Neutrophil (primary cell): ENCODE data around the gene CRYAA.

ENCODE experiments used
- H3K27ac ChIP-seq: fragments of 200-600 bp; sonication (generic); 2 replicates; pipeline ENCODE4 v1.5.1; 2016; ENCODE audit warnings: mild to moderate bottlenecking, moderate library complexity
- H3K27me3 ChIP-seq: fragments of 200-600 bp; sonication (generic); 2 replicates; pipeline ENCODE4 v1.6.0; 2016; ENCODE audit warnings: mild to moderate bottlenecking
- H3K36me3 ChIP-seq: fragments of 200-600 bp; sonication (generic); 2 replicates; pipeline ENCODE4 v1.5.1; 2017
- H3K4me1 ChIP-seq, 2 experiments: fragments of 200-600 bp in 1 of 2; sonication (generic) in 1 of 2; 1 replicate in 1 of 2; 2 replicates in 1 of 2; pipeline versions ENCODE4 v1.5.1 to v1.6.1; 2013 to 2016; ENCODE audit warnings: low read depth in 1 of 2, low read length in 1 of 2, mild to moderate bottlenecking in 1 of 2, moderate library complexity in 1 of 2; ENCODE audit not compliant: control insufficient read depth in 1 of 2, insufficient read depth in 1 of 2
- H3K4me3 ChIP-seq, 2 experiments: fragments of 200-600 bp in 1 of 2; sonication (generic) in 1 of 2; 1 replicate in 1 of 2; 2 replicates in 1 of 2; pipeline ENCODE4 v1.5.1; 2013 to 2016; ENCODE audit warnings: low read depth in 1 of 2, low read length in 1 of 2, mild to moderate bottlenecking in 1 of 2, moderate library complexity in 1 of 2
- H3K9me3 ChIP-seq: fragments of 200-600 bp; sonication (generic); 2 replicates; pipeline ENCODE4 v1.5.1; 2016
- CTCF ChIP-seq: fragments of 200-600 bp; sonication (generic); IDR thresholded peaks from 2 replicates; pipeline ENCODE4 v1.5.1; 2016; ENCODE audit warnings: antibody characterized with exemption

The CRYAA gene

GRCh38 chr21:43211760-43212115 is 42.9 kb downstream of the CRYAA start:
- no peaks in the 10 kb centered on the region for H3K36me3 ChIP-seq
- H3K9me3 ChIP-seq: no peaks in the 10 kb centered on the region
- H3K27ac ChIP-seq: no peak overlapping the region
- no peaks in the 10 kb centered on the region for H3K27me3 ChIP-seq
- no peaks in the 10 kb centered on the region for H3K4me1 ChIP-seq
- no peak for TF ChIP-seq CTCF
- no peak overlapping the region for H3K4me3 ChIP-seq
